Spleen (tissue), 11 donors: ENCODE data around the gene AGFG1. TPM values are rescaled to one million over a fixed set of nuclear protein-coding genes. Genes with fewer than 3 reads are reported as not detected.
"Not testable (repeated sequence)": the region's sequence is repeated elsewhere in the genome, so short reads cannot be mapped to it uniquely, and the experiment has no call there.

Experiments used
- DNase-seq: peaks from one replicate; pipeline ENCODE4 v3.0.0-alpha.2; 2020
- H3K27ac ChIP-seq, 8 donors: fragments of 200-600 bp; sonication (generic) in 7 of 8; 1 replicate in 4 of 8; 2 replicates in 4 of 8; pipeline versions ENCODE4 v1.5.0 to v1.8.0; 2016 to 2021; ENCODE audit warnings: inconsistent platforms in 4 of 8, mild to moderate bottlenecking in 4 of 8, moderate library complexity in 1 of 8
- H3K27me3 ChIP-seq, 7 donors: fragments of 200-600 bp; sonication (generic) in 6 of 7; replicated peaks in 1 of 7; 1 replicate in 4 of 7; 2 replicates in 3 of 7; pipeline versions ENCODE4 v1.5.0 to v1.8.0; 2016 to 2021; ENCODE audit warnings: inconsistent platforms in 3 of 7, mild to moderate bottlenecking in 1 of 7
- H3K36me3 ChIP-seq, 6 donors: fragments of 200-600 bp; sonication (generic) in 5 of 6; 1 replicate in 4 of 6; 2 replicates in 2 of 6; pipeline versions ENCODE4 v1.5.0 to v1.8.0; 2016 to 2021; ENCODE audit warnings: inconsistent platforms in 2 of 6
- H3K4me1 ChIP-seq, 6 donors: fragments of 200-600 bp; sonication (generic) in 5 of 6; 1 replicate in 3 of 6; 2 replicates in 3 of 6; pipeline versions ENCODE4 v1.5.0 to v1.8.0; 2016 to 2021; ENCODE audit warnings: inconsistent platforms in 3 of 6
- H3K4me3 ChIP-seq, 8 donors: fragments of 200-600 bp; sonication (generic) in 7 of 8; 1 replicate in 4 of 8; 2 replicates in 4 of 8; pipeline versions ENCODE4 v1.5.0 to v1.8.0; 2016 to 2021; ENCODE audit warnings: inconsistent platforms in 4 of 8, mild to moderate bottlenecking in 4 of 8, moderate library complexity in 2 of 8
- H3K9me3 ChIP-seq, 8 donors: fragments of 200-600 bp; sonication (generic) in 7 of 8; 1 replicate in 4 of 8; 2 replicates in 4 of 8; pipeline versions ENCODE4 v1.5.0 to v1.8.0; 2016 to 2021; ENCODE audit warnings: inconsistent platforms in 4 of 8
- CTCF ChIP-seq, 11 experiments: fragments of 200-600 bp in 7 of 11; fragments of 450-650 bp in 4 of 11; sonication (generic) in 4 of 11; IDR thresholded peaks in 8 of 11; conservative IDR thresholded peaks in 3 of 11; 1 replicate in 7 of 11; 2 replicates in 4 of 11; pipeline versions ENCODE4 v1.4.0 to v1.8.0; 2016 to 2021; ENCODE audit warnings: antibody characterized with exemption in 11 of 11, inconsistent platforms in 4 of 11, mild to moderate bottlenecking in 1 of 11
- POLR2A ChIP-seq, 3 donors: fragments of 450-650 bp; IDR thresholded peaks; one replicate each; pipeline ENCODE4 v1.5.1; 2017; ENCODE audit warnings: antibody characterized with exemption in 3 of 3, mild to moderate bottlenecking in 1 of 3
- POLR2AphosphoS5 ChIP-seq, 3 donors: sonication (generic); formaldehyde crosslinking; IDR thresholded peaks; one replicate each; pipeline ENCODE4 v1.5.1; 2017; ENCODE audit warnings: antibody characterized with exemption in 3 of 3
- WGBS, 5 donors: extraction: QIAGEN DNeasy Blood & Tissue Kit in 3 of 5; methylation state at CpG; one replicate each; pipeline versions ENCODE4 v1.1.5 to v1.1.7; 2013 to 2018; 5-methylcytosine and 5-hydroxymethylcytosine counted together
- intact Hi-C: fragments of 100-400 bp; cut with DNase I; formaldehyde crosslinking; loops from one replicate; pipeline ENCODE4 v1.15.0; 2023; ENCODE audit warnings: low total_unique reads
- polyA plus RNA-seq, 3 donors: library from polyadenylated mRNA; stranded (reverse); fragments of 200-250 nt; gene quantifications; one replicate each; pipeline ENCODE4 v1.2.1, GENCODE V29; 2013
- total RNA-seq, 7 donors: library from RNA; depleted of rRNA in 3 of 7; stranded (reverse); fragments of >200 nt in 3 of 7; fragmentation: NEBNext Ultra II Directional in 4 of 7; extraction: Animal tissue kit (Norgen Biotek cat#: 25700) in 4 of 7; gene quantifications; one replicate each; pipeline versions ENCODE4 v1.1.0 to v1.2.1, GENCODE V29; 2016 to 2021
- donor health status: healthy with polysubstance abuse.
- donor health status: DM: no; HTN: no; CAD: no; lungs with moderate emphysema.
- donor health status: DM: no; HTN: no; CAD: no.
- donor health status: Bipolar disorder and iron deficiency.
- donor health status: healthy.
- donor health status: DM: no; HTN: no; CAD: no.
- donor health status: DM: yes; HTN: yes; CAD: no.

Gene AGFG1
- total and polyA plus RNA-seq, 10 donors, result 23.6 to 111 (median 79.1) TPM

- Histone ChIP-seq H3K4me3 (no peak overlapping the region), H3K4me1 (no peaks in the 10 kb centered on the region), H3K27ac (no peak overlapping the region), H3K27me3 (peaks cover 0 to 36% (median 0%) of the 10 kb centered on the region in 7 donors), H3K36me3 (no peaks in the 10 kb centered on the region), H3K9me3 (peaks cover 0 to 12% (median 0%) of the 10 kb centered on the region in 8 donors)
- intact Hi-C loops, result no loop called here
- no peak for DNase-seq
- TF ChIP-seq CTCF (IDR thresholded peaks at IDR 0.05 in 8 of 11, conservative IDR thresholded peaks at IDR 0.05 in 3 of 11) (no peak), POLR2AphosphoS5 (IDR thresholded peaks at IDR 0.05) (no peak), POLR2A (IDR thresholded peaks at IDR 0.05) (no peak)
- 76 to 96% (median 88%) methylated on average over 1 of the region's 1 CpG for WGBS, 5 donors
Observed at GRCh38 chr2:227592694-227593387, 120.9 kb downstream of the AGFG1 start.

GRCh38 chr2:227595797-227596196 lies 123.8 kb downstream of the AGFG1 start:
- 40 to 74% (median 55%) methylated on average over 3 to 4 of the region's 4 CpGs for WGBS, 5 donors
- H3K4me3 ChIP-seq, result no peak overlapping the region
- H3K9me3 ChIP-seq, result no peaks in the 10 kb centered on the region
- TF ChIP-seq POLR2AphosphoS5 (IDR thresholded peaks at IDR 0.05) (no peak), CTCF (IDR thresholded peaks at IDR 0.05 in 8 of 11, conservative IDR thresholded peaks at IDR 0.05 in 3 of 11) (no peak), POLR2A (IDR thresholded peaks at IDR 0.05) (no peak)
- no peak for DNase-seq
- intact Hi-C loops, result no loop called here
- no peak overlapping the region for H3K27ac ChIP-seq
- H3K36me3 ChIP-seq, result no peaks in the 10 kb centered on the region
- H3K27me3 ChIP-seq, result peaks cover 0 to 43% (median 0%) of the 10 kb centered on the region in 7 donors
- H3K4me1 ChIP-seq, result no peaks in the 10 kb centered on the region

- TF ChIP-seq POLR2AphosphoS5 (IDR thresholded peaks at IDR 0.05), result no peak
- no peak for TF ChIP-seq CTCF (IDR thresholded peaks at IDR 0.05 in 8 of 11, conservative IDR thresholded peaks at IDR 0.05 in 3 of 11)
- no peak for TF ChIP-seq POLR2A (IDR thresholded peaks at IDR 0.05)
- H3K4me3 ChIP-seq, result no peak overlapping the region
- H3K4me1 ChIP-seq, result no peaks in the 10 kb centered on the region
- DNase-seq, result no peak
- H3K9me3 ChIP-seq, result no peaks in the 10 kb centered on the region
- no peaks in the 10 kb centered on the region for H3K36me3 ChIP-seq
- H3K27ac ChIP-seq, result no peak overlapping the region
- intact Hi-C loops, result no loop called here
- peaks cover 0 to 37% (median 0%) of the 10 kb centered on the region in 7 donors for H3K27me3 ChIP-seq
Observed at GRCh38 chr2:227597036-227597435, 125.1 kb downstream of the AGFG1 start.

- TF ChIP-seq CTCF (IDR thresholded peaks at IDR 0.05 in 8 of 11, conservative IDR thresholded peaks at IDR 0.05 in 3 of 11) (no peak), POLR2A (IDR thresholded peaks at IDR 0.05) (no peak), POLR2AphosphoS5 (IDR thresholded peaks at IDR 0.05) (no peak)
- Histone ChIP-seq H3K9me3 (no peaks in the 10 kb centered on the region), H3K4me1 (no peaks in the 10 kb centered on the region), H3K27me3 (peaks cover 0 to 37% (median 0%) of the 10 kb centered on the region in 7 donors), H3K27ac (no peak overlapping the region), H3K36me3 (no peaks in the 10 kb centered on the region), H3K4me3 (no peak overlapping the region)
- WGBS, 5 donors, result 78 to 88% (median 85%) methylated on average over 4 of the region's 4 CpGs
- DNase-seq, result no peak
- intact Hi-C loops, result no loop called here
Observed at GRCh38 chr2:227597998-227598397, 126.0 kb downstream of the AGFG1 start.

- H3K36me3 ChIP-seq, H3K4me1 ChIP-seq, DNase-seq, H3K4me3 ChIP-seq, H3K9me3 ChIP-seq, intact Hi-C loops, H3K27ac ChIP-seq: not testable (repeated sequence)
- 83 to 94% (median 93%) methylated on average over 9 to 16 of the region's 16 CpGs for WGBS, 5 donors
- H3K27me3 ChIP-seq, result peaks cover 0 to 37% (median 0%) of the 10 kb centered on the region in 7 donors
Observed at GRCh38 chr2:227598835-227599503, 127.0 kb downstream of the AGFG1 start, which contains the start of gene SCYGR2. TSS of gene SCYGR2 (plus strand) at chr2:227598893. CDS start at chr2:227598893, 0 bp downstream.
